SK-N-SH (cell line): ENCODE measurements around the gene PHLPP1. TPM values are rescaled to one million over a fixed set of nuclear protein-coding genes. Genes with fewer than 3 reads are reported as not detected.

Source experiments
- CTCF ChIA-PET: fragments of 300-600, 350-600 bp; formaldehyde crosslinking; extraction: SDS; loops from one replicate; lab custom pipeline; 2021; lab: Yijun Ruan, JAX
- POLR2A ChIA-PET: fragments of 350-600 bp; sonication (Branson Sonifier 250); formaldehyde crosslinking; extraction: SDS; loops from one replicate; lab custom pipeline; 2020; ENCODE audit warnings: antibody characterized with exemption, inconsistent platforms; lab: Yijun Ruan, JAX
- DNase-seq: peaks from one replicate; pipeline ENCODE4 v3.0.0; 2012
- H2AFZ ChIP-seq: fragments of 200-600 bp; sonication (generic); 2 replicates; pipeline ENCODE4 v1.8.1; 2016; ENCODE audit warnings: antibody characterized with exemption, mild to moderate bottlenecking, low read depth
- H3F3A ChIP-seq: fragments of 200-600 bp; sonication (generic); replicated peaks from 2 replicates; pipeline ENCODE3; 2016; ENCODE audit warnings: antibody characterized with exemption, mild to moderate bottlenecking; ENCODE audit not compliant: insufficient read depth
- H3K27ac ChIP-seq, 2 experiments: fragments of 200-500 bp in 1 of 2; fragments of 200-600 bp in 1 of 2; sonication (Bioruptor generic) in 1 of 2; sonication (generic), shearing (Covaris generic) in 1 of 2; 2 replicates each; pipeline versions ENCODE4 v1.5.1 to v1.6.1; 2014 to 2016; ENCODE audit warnings: low read depth in 2 of 2, inconsistent platforms in 1 of 2, low read length in 1 of 2, mild to moderate bottlenecking in 1 of 2, mixed read lengths in 1 of 2
- H3K27me3 ChIP-seq: fragments of 200-600 bp; sonication (generic), shearing (Covaris generic); 2 replicates; pipeline ENCODE4 v1.6.1; 2016; ENCODE audit warnings: mixed run types; ENCODE audit not compliant: insufficient read depth
- H3K36me3 ChIP-seq, 2 experiments: fragments of 200-500 bp in 1 of 2; fragments of 200-600 bp in 1 of 2; sonication (Bioruptor generic) in 1 of 2; sonication (generic) in 1 of 2; replicated peaks in 1 of 2; 2 replicates each; pipeline versions ENCODE3 to v1.5.1; 2014 to 2016; ENCODE audit warnings: low read length in 1 of 2, mild to moderate bottlenecking in 1 of 2; ENCODE audit not compliant: insufficient read depth in 2 of 2, control insufficient read depth in 1 of 2
- H3K4me1 ChIP-seq, 2 experiments: fragments of 200-500 bp in 1 of 2; fragments of 200-600 bp in 1 of 2; sonication (Bioruptor generic) in 1 of 2; sonication (generic), shearing (Covaris generic) in 1 of 2; 2 replicates each; pipeline versions ENCODE4 v1.5.1 to v1.6.1; 2014 to 2016; ENCODE audit warnings: low read depth in 1 of 2, low read length in 1 of 2, mixed run types in 1 of 2; ENCODE audit not compliant: insufficient read depth in 2 of 2, control insufficient read depth in 1 of 2
- H3K4me2 ChIP-seq: fragments of 200-600 bp; sonication (generic), shearing (Covaris generic); 2 replicates; pipeline ENCODE4 v1.6.1; 2017; ENCODE audit warnings: mixed run types
- H3K4me3 ChIP-seq, 2 experiments: fragments of 200-500 bp in 1 of 2; fragments of 200-600 bp in 1 of 2; sonication (Bioruptor generic) in 1 of 2; sonication (generic), shearing (Covaris generic) in 1 of 2; 2 replicates each; pipeline versions ENCODE4 v1.5.1 to v1.8.1; 2014 to 2016; ENCODE audit warnings: low read depth in 2 of 2, inconsistent platforms in 1 of 2, low read length in 1 of 2, mild to moderate bottlenecking in 1 of 2, mixed read lengths in 1 of 2, moderate library complexity in 1 of 2
- H3K79me2 ChIP-seq: fragments of 200-600 bp; sonication (generic); 2 replicates; pipeline ENCODE4 v1.8.1; 2017; ENCODE audit warnings: mild to moderate bottlenecking; ENCODE audit not compliant: insufficient read depth
- H3K9ac ChIP-seq: fragments of 200-600 bp; sonication (generic); 2 replicates; pipeline ENCODE4 v1.6.1; 2017; ENCODE audit warnings: mixed run types
- H3K9me2 ChIP-seq: fragments of 200-600 bp; sonication (generic); 2 replicates; pipeline ENCODE4 v1.6.1; 2017; ENCODE audit warnings: mixed run types
- H3K9me3 ChIP-seq: fragments of 200-600 bp; sonication (generic); 2 replicates; pipeline ENCODE4 v1.6.1; 2017; ENCODE audit warnings: mixed run types, mild to moderate bottlenecking, moderate library complexity
- H4K20me1 ChIP-seq: fragments of 200-600 bp; sonication (generic); 2 replicates; pipeline ENCODE4 v1.6.1; 2017; ENCODE audit warnings: mild to moderate bottlenecking, mixed run types; ENCODE audit not compliant: insufficient read depth
- ELF1 ChIP-seq: IDR thresholded peaks from 2 replicates; pipeline ENCODE4 v1.4.0; 2012
- EP300 ChIP-seq, 2 experiments: IDR thresholded peaks; 2 replicates each; pipeline versions ENCODE4 v1.4.0 to v1.6.1; 2012; ENCODE audit warnings: borderline replicate concordance in 1 of 2, low read depth in 1 of 2, low read length in 1 of 2
- EZH2phosphoT487 ChIP-seq: fragments of 200-600 bp; sonication (generic); IDR thresholded peaks from 2 replicates; pipeline ENCODE4 v1.6.1; 2017; ENCODE audit warnings: low read depth, mixed run types, mild to moderate bottlenecking, antibody characterized with exemption, moderate library complexity, borderline replicate concordance
- FOSL2 ChIP-seq: IDR thresholded peaks from 2 replicates; pipeline ENCODE4 v1.4.0; 2012; ENCODE audit warnings: low read depth, mild to moderate bottlenecking, moderate library complexity, borderline replicate concordance
- FOXJ3 ChIP-seq: sonication (generic); formaldehyde crosslinking; IDR thresholded peaks from 2 replicates; pipeline ENCODE4 v1.5.1; 2020; ENCODE audit warnings: mild to moderate bottlenecking, missing genetic modification reagents
- FOXM1 ChIP-seq: IDR thresholded peaks from 2 replicates; pipeline ENCODE4 v1.4.0; 2012; ENCODE audit warnings: low read depth, mild to moderate bottlenecking
- JUND ChIP-seq: IDR thresholded peaks from 2 replicates; pipeline ENCODE4 v1.4.0; 2012
- POLR2AphosphoS5 ChIP-seq: IDR thresholded peaks from 2 replicates; pipeline ENCODE4 v1.6.1; 2012; ENCODE audit warnings: low read depth, low read length
- RCOR1 ChIP-seq: fragments of 150-350 bp; IDR thresholded peaks from 2 replicates; pipeline ENCODE4 v1.6.1; 2017; ENCODE audit warnings: antibody characterized with exemption, low read length
- RFX5 ChIP-seq: IDR thresholded peaks from 2 replicates; pipeline ENCODE4 v1.6.1; 2012; ENCODE audit warnings: mild to moderate bottlenecking, improper control_type of control experiment, low read length
- RXRA ChIP-seq: IDR thresholded peaks from 2 replicates; pipeline ENCODE4 v1.4.0; 2012; ENCODE audit warnings: low read depth, mild to moderate bottlenecking, borderline replicate concordance
- TAF1 ChIP-seq: IDR thresholded peaks from 2 replicates; pipeline ENCODE4 v1.6.1; 2012; ENCODE audit warnings: low read depth, mild to moderate bottlenecking, low read length, moderate library complexity, borderline replicate concordance
- TCF12 ChIP-seq: IDR thresholded peaks from 2 replicates; pipeline ENCODE4 v1.4.0; 2012
- WGBS: methylation state at CpG from one replicate; pipeline ENCODE4 v1.1.6; 2017; ENCODE audit warnings: low lambda C conversion rate; 5-methylcytosine and 5-hydroxymethylcytosine counted together
- polyA plus RNA-seq, 3 experiments: library from polyadenylated mRNA; depleted of rRNA; stranded (reverse); fragments of >200 nt; gene quantifications; 2 replicates each; pipeline ENCODE4 v1.2.3, GENCODE V29; 2012
- TF ChIP-seq, protein P1 (sequence below): IDR thresholded peaks from 2 replicates; pipeline ENCODE4; 2012
- TF ChIP-seq, protein P2 (sequence below): fragments of 150-350 bp; IDR thresholded peaks from 2 replicates; pipeline ENCODE4 v1.6.1; 2016; ENCODE audit warnings: mild to moderate bottlenecking, low read depth, low read length
- TF ChIP-seq, protein P3 (sequence below): IDR thresholded peaks from 2 replicates; pipeline ENCODE4 v1.6.1; 2012; ENCODE audit warnings: mild to moderate bottlenecking, low read depth, low read length, moderate library complexity
- TF ChIP-seq, protein P4 (sequence below): IDR thresholded peaks from 2 replicates; pipeline ENCODE4 v1.4.0; 2012; ENCODE audit warnings: low read depth
- TF ChIP-seq, protein P5 (sequence below): fragments of 200-600 bp; sonication (generic); IDR thresholded peaks from 2 replicates; pipeline ENCODE4 v1.6.1; 2017; ENCODE audit warnings: antibody characterized with exemption, mild to moderate bottlenecking, moderate library complexity

Gene PHLPP1
- polyA plus RNA-seq, 1 of the 3 experiments (the other 2 are of a cell fraction) = 4.6 TPM

DNA sequence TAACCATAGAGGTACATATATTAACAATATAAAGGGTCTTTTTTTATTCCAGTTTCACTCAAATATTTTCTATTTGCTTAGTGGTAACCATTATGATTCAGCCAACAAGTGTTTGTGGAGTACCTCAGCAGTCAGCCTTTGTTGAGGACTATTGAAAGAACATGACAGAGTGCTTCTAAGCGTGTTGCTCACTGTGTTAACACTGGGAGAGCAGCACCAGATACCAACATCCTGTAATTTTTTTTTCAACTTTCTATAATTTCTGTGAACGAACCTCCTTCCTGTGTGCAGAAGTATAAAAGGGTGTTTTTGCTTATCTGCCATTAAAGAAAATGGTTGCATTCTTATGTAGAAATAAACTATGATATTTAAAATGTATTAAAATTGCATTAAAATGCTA, 239.0 kb downstream of the PHLPP1 start:
- Histone ChIP-seq H3K9me2 (no peaks in the 10 kb centered on the region), H3K27me3 (no peaks in the 10 kb centered on the region), H3K36me3 (peaks cover 3% of the 10 kb centered on the region in 2 experiments), H3K9ac (no peak overlapping the region), H2AFZ (no peak overlapping the region), H3F3A (no peaks in the 10 kb centered on the region), H3K4me2 (no peak overlapping the region), H3K27ac (no peak overlapping the region), H3K79me2 (no peaks in the 10 kb centered on the region), H3K4me3 (no peak overlapping the region), H3K4me1 (no peaks in the 10 kb centered on the region), H3K9me3 (no peaks in the 10 kb centered on the region), H4K20me1 (no peaks in the 10 kb centered on the region)
- POLR2A ChIA-PET = no interaction called here
- DNase-seq = no peak
- 83% methylated on average over 2 of the region's 2 CpGs for WGBS
- CTCF ChIA-PET = interaction anchor here (0.9 to 1.8 kb wide), 2 partner anchors 17 to 368 kb away, joined by 3 to 10 read pairs; no protein-coding TSS in a partner anchor
- TF ChIP-seq FOSL2 = no peak
- no peak for TF ChIP-seq EP300 (IDR thresholded peaks at IDR 0.05; ENCODE audit: borderline replicate concordance in 1 of 2, low read depth in 1 of 2, low read length in 1 of 2)
- no peak for TF ChIP-seq RXRA
- TF ChIP-seq, protein P1, sequence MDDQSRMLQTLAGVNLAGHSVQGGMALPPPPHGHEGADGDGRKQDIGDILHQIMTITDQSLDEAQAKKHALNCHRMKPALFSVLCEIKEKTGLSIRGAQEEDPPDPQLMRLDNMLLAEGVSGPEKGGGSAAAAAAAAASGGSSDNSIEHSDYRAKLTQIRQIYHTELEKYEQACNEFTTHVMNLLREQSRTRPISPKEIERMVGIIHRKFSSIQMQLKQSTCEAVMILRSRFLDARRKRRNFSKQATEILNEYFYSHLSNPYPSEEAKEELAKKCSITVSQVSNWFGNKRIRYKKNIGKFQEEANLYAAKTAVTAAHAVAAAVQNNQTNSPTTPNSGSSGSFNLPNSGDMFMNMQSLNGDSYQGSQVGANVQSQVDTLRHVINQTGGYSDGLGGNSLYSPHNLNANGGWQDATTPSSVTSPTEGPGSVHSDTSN = no peak
- no peak for TF ChIP-seq FOXM1
- TF ChIP-seq TCF12 = no peak
- TF ChIP-seq ELF1 = no peak
- no peak for TF ChIP-seq RCOR1
- TF ChIP-seq, protein P2, sequence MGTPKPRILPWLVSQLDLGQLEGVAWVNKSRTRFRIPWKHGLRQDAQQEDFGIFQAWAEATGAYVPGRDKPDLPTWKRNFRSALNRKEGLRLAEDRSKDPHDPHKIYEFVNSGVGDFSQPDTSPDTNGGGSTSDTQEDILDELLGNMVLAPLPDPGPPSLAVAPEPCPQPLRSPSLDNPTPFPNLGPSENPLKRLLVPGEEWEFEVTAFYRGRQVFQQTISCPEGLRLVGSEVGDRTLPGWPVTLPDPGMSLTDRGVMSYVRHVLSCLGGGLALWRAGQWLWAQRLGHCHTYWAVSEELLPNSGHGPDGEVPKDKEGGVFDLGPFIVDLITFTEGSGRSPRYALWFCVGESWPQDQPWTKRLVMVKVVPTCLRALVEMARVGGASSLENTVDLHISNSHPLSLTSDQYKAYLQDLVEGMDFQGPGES = no peak
- no peak for TF ChIP-seq POLR2AphosphoS5
- TF ChIP-seq FOXJ3 (CRISPR knock-in tag) = no peak
- no peak for TF ChIP-seq EZH2phosphoT487
- TF ChIP-seq, protein P3, sequence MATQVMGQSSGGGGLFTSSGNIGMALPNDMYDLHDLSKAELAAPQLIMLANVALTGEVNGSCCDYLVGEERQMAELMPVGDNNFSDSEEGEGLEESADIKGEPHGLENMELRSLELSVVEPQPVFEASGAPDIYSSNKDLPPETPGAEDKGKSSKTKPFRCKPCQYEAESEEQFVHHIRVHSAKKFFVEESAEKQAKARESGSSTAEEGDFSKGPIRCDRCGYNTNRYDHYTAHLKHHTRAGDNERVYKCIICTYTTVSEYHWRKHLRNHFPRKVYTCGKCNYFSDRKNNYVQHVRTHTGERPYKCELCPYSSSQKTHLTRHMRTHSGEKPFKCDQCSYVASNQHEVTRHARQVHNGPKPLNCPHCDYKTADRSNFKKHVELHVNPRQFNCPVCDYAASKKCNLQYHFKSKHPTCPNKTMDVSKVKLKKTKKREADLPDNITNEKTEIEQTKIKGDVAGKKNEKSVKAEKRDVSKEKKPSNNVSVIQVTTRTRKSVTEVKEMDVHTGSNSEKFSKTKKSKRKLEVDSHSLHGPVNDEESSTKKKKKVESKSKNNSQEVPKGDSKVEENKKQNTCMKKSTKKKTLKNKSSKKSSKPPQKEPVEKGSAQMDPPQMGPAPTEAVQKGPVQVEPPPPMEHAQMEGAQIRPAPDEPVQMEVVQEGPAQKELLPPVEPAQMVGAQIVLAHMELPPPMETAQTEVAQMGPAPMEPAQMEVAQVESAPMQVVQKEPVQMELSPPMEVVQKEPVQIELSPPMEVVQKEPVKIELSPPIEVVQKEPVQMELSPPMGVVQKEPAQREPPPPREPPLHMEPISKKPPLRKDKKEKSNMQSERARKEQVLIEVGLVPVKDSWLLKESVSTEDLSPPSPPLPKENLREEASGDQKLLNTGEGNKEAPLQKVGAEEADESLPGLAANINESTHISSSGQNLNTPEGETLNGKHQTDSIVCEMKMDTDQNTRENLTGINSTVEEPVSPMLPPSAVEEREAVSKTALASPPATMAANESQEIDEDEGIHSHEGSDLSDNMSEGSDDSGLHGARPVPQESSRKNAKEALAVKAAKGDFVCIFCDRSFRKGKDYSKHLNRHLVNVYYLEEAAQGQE = no peak
- TF ChIP-seq TAF1 = no peak
- TF ChIP-seq, protein P4, sequence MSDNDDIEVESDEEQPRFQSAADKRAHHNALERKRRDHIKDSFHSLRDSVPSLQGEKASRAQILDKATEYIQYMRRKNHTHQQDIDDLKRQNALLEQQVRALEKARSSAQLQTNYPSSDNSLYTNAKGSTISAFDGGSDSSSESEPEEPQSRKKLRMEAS = no peak
- TF ChIP-seq JUND = no peak
- no peak for TF ChIP-seq RFX5
- TF ChIP-seq, protein P5, sequence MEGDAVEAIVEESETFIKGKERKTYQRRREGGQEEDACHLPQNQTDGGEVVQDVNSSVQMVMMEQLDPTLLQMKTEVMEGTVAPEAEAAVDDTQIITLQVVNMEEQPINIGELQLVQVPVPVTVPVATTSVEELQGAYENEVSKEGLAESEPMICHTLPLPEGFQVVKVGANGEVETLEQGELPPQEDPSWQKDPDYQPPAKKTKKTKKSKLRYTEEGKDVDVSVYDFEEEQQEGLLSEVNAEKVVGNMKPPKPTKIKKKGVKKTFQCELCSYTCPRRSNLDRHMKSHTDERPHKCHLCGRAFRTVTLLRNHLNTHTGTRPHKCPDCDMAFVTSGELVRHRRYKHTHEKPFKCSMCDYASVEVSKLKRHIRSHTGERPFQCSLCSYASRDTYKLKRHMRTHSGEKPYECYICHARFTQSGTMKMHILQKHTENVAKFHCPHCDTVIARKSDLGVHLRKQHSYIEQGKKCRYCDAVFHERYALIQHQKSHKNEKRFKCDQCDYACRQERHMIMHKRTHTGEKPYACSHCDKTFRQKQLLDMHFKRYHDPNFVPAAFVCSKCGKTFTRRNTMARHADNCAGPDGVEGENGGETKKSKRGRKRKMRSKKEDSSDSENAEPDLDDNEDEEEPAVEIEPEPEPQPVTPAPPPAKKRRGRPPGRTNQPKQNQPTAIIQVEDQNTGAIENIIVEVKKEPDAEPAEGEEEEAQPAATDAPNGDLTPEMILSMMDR = no peak
